Subcutaneous abdominal adipose tissue (tissue), 5 donors: ENCODE results near the gene TSPAN17.

Experiments
- H3K27ac ChIP-seq: one replicate; pipeline ENCODE4 v1.7.0; 2013; ENCODE audit warnings: low read depth, mild to moderate bottlenecking, inconsistent platforms, low read length, moderate library complexity
- H3K27me3 ChIP-seq, 5 donors: one replicate each; pipeline ENCODE4 v1.7.0; 2013; ENCODE audit warnings: low read length in 5 of 5, inconsistent platforms in 1 of 5; ENCODE audit not compliant: control insufficient read depth in 5 of 5, insufficient read depth in 4 of 5
- H3K36me3 ChIP-seq, 5 donors: one replicate each; pipeline ENCODE4 v1.7.0; 2013; ENCODE audit warnings: low read length in 5 of 5; ENCODE audit not compliant: control insufficient read depth in 5 of 5, insufficient read depth in 5 of 5
- H3K4me1 ChIP-seq, 5 donors: one replicate each; pipeline ENCODE4 v1.7.0; 2013; ENCODE audit warnings: low read length in 5 of 5, mild to moderate bottlenecking in 3 of 5, moderate library complexity in 1 of 5; ENCODE audit not compliant: control insufficient read depth in 5 of 5, insufficient read depth in 5 of 5
- H3K4me3 ChIP-seq, 5 donors: one replicate each; pipeline ENCODE4 v1.7.0; 2013; ENCODE audit warnings: low read length in 5 of 5, low read depth in 1 of 5
- H3K9ac ChIP-seq, 5 donors: one replicate each; pipeline ENCODE4 v1.7.0; 2013; ENCODE audit warnings: low read length in 5 of 5, mild to moderate bottlenecking in 4 of 5, moderate library complexity in 3 of 5
- H3K9me3 ChIP-seq, 5 donors: one replicate each; pipeline ENCODE4 v1.7.0; 2013; ENCODE audit warnings: low read length in 5 of 5; ENCODE audit not compliant: control insufficient read depth in 5 of 5
- donor health status: healthy.
- donor health status: healthy.
- donor health status: healthy.
- donor health status: healthy.
- donor health status: healthy.

TSPAN17 gene

GRCh38 chr5:176619569-176620332 is 27.5 kb upstream of the TSPAN17 start:
- H3K36me3 ChIP-seq: no peaks in the 10 kb centered on the region
- H3K4me3 ChIP-seq: peak overlapping the region in 2 of 5 donors; percentile 0 to 49
- no peak overlapping the region for H3K27ac ChIP-seq
- peaks cover 0 to 2% (median 0%) of the 10 kb centered on the region in 5 donors for H3K9me3 ChIP-seq
- no peak overlapping the region for H3K9ac ChIP-seq
- H3K27me3 ChIP-seq: peaks cover 51 to 68% (median 65%) of the 10 kb centered on the region in 5 donors
- peaks cover 0 to 21% (median 19%) of the 10 kb centered on the region in 5 donors for H3K4me1 ChIP-seq

GRCh38 chr5:176620333-176620981 is 26.8 kb upstream of the TSPAN17 start:
- H3K27ac ChIP-seq: no peak overlapping the region
- no peak overlapping the region for H3K9ac ChIP-seq
- H3K27me3 ChIP-seq: peaks cover 52 to 75% (median 70%) of the 10 kb centered on the region in 5 donors
- peaks cover 0 to 21% (median 19%) of the 10 kb centered on the region in 5 donors for H3K4me1 ChIP-seq
- H3K4me3 ChIP-seq: peak overlapping the region in 2 of 5 donors; percentile 7 to 49
- H3K36me3 ChIP-seq: no peaks in the 10 kb centered on the region
- peaks cover 0 to 2% (median 0%) of the 10 kb centered on the region in 5 donors for H3K9me3 ChIP-seq

GRCh38 chr5:176621661-176622079 is 25.6 kb upstream of the TSPAN17 start:
- Histone ChIP-seq H3K9ac (no peak overlapping the region), H3K27me3 (peaks cover 63 to 78% (median 73%) of the 10 kb centered on the region in 5 donors), H3K4me3 (no peak overlapping the region), H3K36me3 (no peaks in the 10 kb centered on the region), H3K4me1 (peaks cover 0 to 21% (median 19%) of the 10 kb centered on the region in 5 donors), H3K9me3 (peaks cover 0 to 2% (median 0%) of the 10 kb centered on the region in 5 donors), H3K27ac (no peak overlapping the region)

GRCh38 chr5:176624142-176624541 is 23.1 kb upstream of the TSPAN17 start:
- peaks cover 0 to 2% (median 0%) of the 10 kb centered on the region in 5 donors for H3K9me3 ChIP-seq
- H3K36me3 ChIP-seq: no peaks in the 10 kb centered on the region
- peaks cover 0 to 19% (median 14%) of the 10 kb centered on the region in 5 donors for H3K4me1 ChIP-seq
- H3K27ac ChIP-seq: no peak overlapping the region
- H3K4me3 ChIP-seq: no peak overlapping the region
- peaks cover 59 to 80% (median 76%) of the 10 kb centered on the region in 5 donors for H3K27me3 ChIP-seq
- no peak overlapping the region for H3K9ac ChIP-seq

GRCh38 chr5:176624938-176625337 is 22.3 kb upstream of the TSPAN17 start:
- Histone ChIP-seq H3K27ac (no peak overlapping the region), H3K4me1 (peaks cover 0 to 18% (median 10%) of the 10 kb centered on the region in 5 donors), H3K9ac (no peak overlapping the region), H3K27me3 (peaks cover 56 to 80% (median 77%) of the 10 kb centered on the region in 5 donors), H3K9me3 (no peaks in the 10 kb centered on the region), H3K36me3 (no peaks in the 10 kb centered on the region), H3K4me3 (no peak overlapping the region)

GRCh38 chr5:176625512-176625911 is 21.8 kb upstream of the TSPAN17 start:
- Histone ChIP-seq H3K36me3 (no peaks in the 10 kb centered on the region), H3K27me3 (peaks cover 52 to 80% (median 74%) of the 10 kb centered on the region in 5 donors), H3K4me1 (peaks cover 0 to 18% (median 9%) of the 10 kb centered on the region in 5 donors), H3K27ac (no peak overlapping the region), H3K9me3 (no peaks in the 10 kb centered on the region), H3K9ac (no peak overlapping the region), H3K4me3 (no peak overlapping the region)

GRCh38 chr5:176625966-176626875 is 21.1 kb upstream of the TSPAN17 start:
- no peak overlapping the region for H3K4me3 ChIP-seq
- no peaks in the 10 kb centered on the region for H3K36me3 ChIP-seq
- peaks cover 52 to 79% (median 73%) of the 10 kb centered on the region in 5 donors for H3K27me3 ChIP-seq
- H3K4me1 ChIP-seq: peaks cover 0 to 15% (median 10%) of the 10 kb centered on the region in 5 donors
- H3K9me3 ChIP-seq: no peaks in the 10 kb centered on the region
- no peak overlapping the region for H3K9ac ChIP-seq
- H3K27ac ChIP-seq: no peak overlapping the region

- H3K27me3 ChIP-seq: peaks cover 52 to 79% (median 74%) of the 10 kb centered on the region in 5 donors
- no peak overlapping the region for H3K4me3 ChIP-seq
- H3K4me1 ChIP-seq: peaks cover 0 to 15% (median 10%) of the 10 kb centered on the region in 5 donors
- no peaks in the 10 kb centered on the region for H3K36me3 ChIP-seq
- H3K9ac ChIP-seq: no peak overlapping the region
- H3K9me3 ChIP-seq: no peaks in the 10 kb centered on the region
- no peak overlapping the region for H3K27ac ChIP-seq
Measured at GRCh38 chr5:176626876-176627236, 20.4 kb upstream of the TSPAN17 start.

GRCh38 chr5:176627582-176627981 is 19.7 kb upstream of the TSPAN17 start:
- peaks cover 53 to 80% (median 73%) of the 10 kb centered on the region in 5 donors for H3K27me3 ChIP-seq
- H3K4me3 ChIP-seq: no peak overlapping the region
- H3K27ac ChIP-seq: no peak overlapping the region
- no peaks in the 10 kb centered on the region for H3K36me3 ChIP-seq
- H3K9ac ChIP-seq: no peak overlapping the region
- peaks cover 0 to 15% (median 10%) of the 10 kb centered on the region in 5 donors for H3K4me1 ChIP-seq
- no peaks in the 10 kb centered on the region for H3K9me3 ChIP-seq
